Retinal pigment epithelial cell (primary cell): ENCODE results near the gene FADS6.

Experiments
- DNase-seq: peaks from one replicate; pipeline ENCODE4 v3.0.0-alpha.2; 2010; ENCODE audit warnings: low read depth
- H3K4me3 ChIP-seq: 2 replicates; pipeline ENCODE4 v1.5.1; 2011; ENCODE audit warnings: mild to moderate bottlenecking, low read length, control low read depth, moderate library complexity
- CTCF ChIP-seq: conservative IDR thresholded peaks from 2 replicates; pipeline ENCODE4 v1.5.1; 2011; ENCODE audit warnings: low read depth, low read length, control low read depth, inconsistent platforms

Gene FADS6

GRCh38 chr17:74935585-74936469 lies 42.4 kb upstream of the FADS6 start, which contains the start of gene OTOP3:
TSS of gene OTOP3 (plus strand) at chr17:74935898. CDS start at chr17:74935922, 24 bp downstream.
- TF ChIP-seq CTCF: no peak
- no peak for DNase-seq
- no peak within 1 kb of the TSS for H3K4me3 ChIP-seq

GRCh38 chr17:74935048-74935447 lies 41.6 kb upstream of the FADS6 start:
- no peak overlapping the region for H3K4me3 ChIP-seq
- DNase-seq: no peak
- no peak for TF ChIP-seq CTCF

GRCh38 chr17:74930535-74931036 lies 37.2 kb upstream of the FADS6 start:
- TF ChIP-seq CTCF: no peak
- H3K4me3 ChIP-seq: no peak overlapping the region
- no peak for DNase-seq

GRCh38 chr17:74928786-74929185 lies 35.4 kb upstream of the FADS6 start:
- no peak overlapping the region for H3K4me3 ChIP-seq
- no peak for DNase-seq
- TF ChIP-seq CTCF: no peak

GRCh38 chr17:74925242-74925641 lies 31.8 kb upstream of the FADS6 start:
- no peak for TF ChIP-seq CTCF
- DNase-seq: no peak
- no peak overlapping the region for H3K4me3 ChIP-seq

- TF ChIP-seq CTCF: no peak
- DNase-seq: no peak
- peak within 1 kb of the TSS; percentile 22 for H3K4me3 ChIP-seq
Observed at GRCh38 chr17:74924250-74924948, 31.0 kb upstream of the FADS6 start, which contains the start of gene OTOP2. TSS of gene OTOP2 (plus strand) at chr17:74924273. CDS start at chr17:74924633, 360 bp downstream.
